Osteoblast (primary cell): ENCODE results near the gene PSMC6. TPM values are rescaled to one million over a fixed set of nuclear protein-coding genes. Genes with fewer than 3 reads are reported as not detected.

ENCODE experiments used
- DNase-seq: peaks from one replicate; pipeline ENCODE4 v3.0.0; 2011; ENCODE audit warnings: low spot score, mixed read lengths; ENCODE audit not compliant: insufficient read length; ENCODE audit errors: missing footprints
- H2AFZ ChIP-seq: 2 replicates; pipeline ENCODE4 v1.6.0; 2011; ENCODE audit warnings: mild to moderate bottlenecking, low read length
- H3K27ac ChIP-seq: 2 replicates; pipeline ENCODE4 v1.5.1; 2011; ENCODE audit warnings: mild to moderate bottlenecking, low read depth, low read length, moderate library complexity
- H3K27me3 ChIP-seq: 2 replicates; pipeline ENCODE4 v1.6.0; 2012; ENCODE audit warnings: mild to moderate bottlenecking, control low read depth, inconsistent platforms, low read length, moderate library complexity; ENCODE audit not compliant: insufficient read depth
- H3K36me3 ChIP-seq: 2 replicates; pipeline ENCODE4 v1.5.1; 2011; ENCODE audit warnings: mild to moderate bottlenecking, low read length, control low read depth, moderate library complexity; ENCODE audit not compliant: insufficient read depth
- H3K4me1 ChIP-seq: 2 replicates; pipeline ENCODE4 v1.5.1; 2011; ENCODE audit warnings: mild to moderate bottlenecking, low read length, control low read depth, moderate library complexity; ENCODE audit not compliant: insufficient read depth
- H3K4me2 ChIP-seq: 2 replicates; pipeline ENCODE4 v1.6.0; 2011; ENCODE audit warnings: mild to moderate bottlenecking, low read length; ENCODE audit not compliant: insufficient read depth
- H3K4me3 ChIP-seq: fragments of 200-600 bp; sonication (generic); 3 replicates; pipeline ENCODE4 v1.5.1; 2012; ENCODE audit warnings: mild to moderate bottlenecking, low read length, inconsistent platforms; ENCODE audit not compliant: insufficient read depth
- H3K79me2 ChIP-seq: 2 replicates; pipeline ENCODE4 v1.6.0; 2012; ENCODE audit warnings: mild to moderate bottlenecking, low read length, control low read depth, inconsistent platforms; ENCODE audit not compliant: insufficient read depth
- H3K9me3 ChIP-seq: 2 replicates; pipeline ENCODE4 v1.5.1; 2011; ENCODE audit warnings: low read depth, low read length, control low read depth
- H4K20me1 ChIP-seq: 2 replicates; pipeline ENCODE4 v1.6.0; 2012; ENCODE audit warnings: mild to moderate bottlenecking, low read length, control low read depth; ENCODE audit not compliant: insufficient read depth
- CTCF ChIP-seq: IDR thresholded peaks from 2 replicates; pipeline ENCODE4 v1.5.1; 2011; ENCODE audit warnings: mild to moderate bottlenecking, low read depth, low read length, moderate library complexity; ENCODE audit errors: extremely low read depth
- total RNA-seq: library from RNA; depleted of rRNA; stranded (reverse); fragments of >200 nt; gene quantifications from 2 replicates; pipeline ENCODE4 v1.2.3, GENCODE V29; 2012

PSMC6 gene
- total RNA-seq, 1 donor = 78.5 TPM

DNA sequence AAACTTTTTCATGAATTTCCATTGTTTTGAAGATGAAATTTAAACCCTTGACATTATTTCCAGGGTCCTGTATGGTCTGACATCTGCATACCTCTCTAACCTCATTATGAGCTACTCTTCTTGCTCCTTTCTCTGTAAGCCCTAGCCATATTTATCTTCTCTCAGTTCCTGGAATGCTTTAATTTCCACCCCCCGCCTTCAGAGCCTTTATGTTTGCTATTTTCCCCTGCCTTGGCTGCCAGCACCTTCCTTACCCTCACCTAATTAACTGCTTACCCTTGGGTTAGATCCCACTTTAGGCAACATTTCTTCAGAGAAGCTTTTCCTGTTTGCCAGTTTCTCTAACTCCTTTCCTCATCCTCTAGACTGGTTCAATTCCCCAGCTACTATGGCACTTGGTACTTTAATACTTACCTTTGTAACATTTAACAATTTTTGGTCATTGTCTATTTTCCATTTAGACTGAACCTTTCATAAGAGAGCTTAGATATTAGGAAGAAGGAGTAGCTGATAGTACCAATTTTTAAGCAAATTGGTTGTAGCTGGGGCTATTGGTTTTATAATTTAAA is 29.0 kb downstream of the PSMC6 start:
- Histone ChIP-seq H2AFZ (no peak overlapping the region), H3K4me2 (no peak overlapping the region), H3K79me2 (peaks cover 80% of the 10 kb centered on the region), H3K4me1 (peaks cover 1% of the 10 kb centered on the region), H3K27me3 (no peaks in the 10 kb centered on the region), H4K20me1 (peaks cover 5% of the 10 kb centered on the region), H3K27ac (no peak overlapping the region), H3K9me3 (no peaks in the 10 kb centered on the region), H3K36me3 (peaks cover 9% of the 10 kb centered on the region), H3K4me3 (no peak overlapping the region)
- no peak for DNase-seq
- TF ChIP-seq CTCF = no peak

GRCh38 chr14:52738409-52738808 is 31.4 kb downstream of the PSMC6 start:
- Histone ChIP-seq H3K4me2 (no peak overlapping the region), H3K27ac (no peak overlapping the region), H3K4me3 (no peak overlapping the region), H3K9me3 (no peaks in the 10 kb centered on the region), H2AFZ (no peak overlapping the region), H3K79me2 (peaks cover 69% of the 10 kb centered on the region), H3K36me3 (peaks cover 5% of the 10 kb centered on the region), H3K4me1 (peaks cover 5% of the 10 kb centered on the region), H3K27me3 (no peaks in the 10 kb centered on the region), H4K20me1 (peaks cover 5% of the 10 kb centered on the region)
- DNase-seq = peak; percentile 4
- no peak for TF ChIP-seq CTCF

DNA sequence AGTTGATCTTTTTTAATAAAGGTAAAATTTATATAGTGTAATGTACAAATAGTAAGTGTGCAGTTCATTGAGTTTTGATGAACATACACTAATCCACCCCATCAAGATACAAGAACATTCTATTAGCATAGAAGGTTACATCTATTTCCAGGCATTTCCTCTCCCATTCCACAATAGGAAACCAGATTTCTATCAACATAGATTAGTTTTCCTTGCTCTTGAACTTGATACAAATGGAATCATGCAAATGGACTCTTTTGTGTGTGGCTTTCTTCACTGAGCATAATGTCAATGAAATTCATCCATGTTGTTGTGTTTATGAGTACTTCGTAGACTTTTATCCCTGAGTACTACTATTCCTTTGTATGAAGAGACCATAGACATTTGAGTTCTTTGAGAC is 33.8 kb downstream of the PSMC6 start:
- no peak for DNase-seq
- Histone ChIP-seq H2AFZ (no peak overlapping the region), H4K20me1 (no peaks in the 10 kb centered on the region), H3K27me3 (no peaks in the 10 kb centered on the region), H3K9me3 (no peaks in the 10 kb centered on the region), H3K79me2 (peaks cover 63% of the 10 kb centered on the region), H3K36me3 (peaks cover 4% of the 10 kb centered on the region), H3K27ac (no peak overlapping the region), H3K4me2 (no peak overlapping the region), H3K4me3 (no peak overlapping the region), H3K4me1 (peaks cover 5% of the 10 kb centered on the region)
- TF ChIP-seq CTCF = no peak

DNA sequence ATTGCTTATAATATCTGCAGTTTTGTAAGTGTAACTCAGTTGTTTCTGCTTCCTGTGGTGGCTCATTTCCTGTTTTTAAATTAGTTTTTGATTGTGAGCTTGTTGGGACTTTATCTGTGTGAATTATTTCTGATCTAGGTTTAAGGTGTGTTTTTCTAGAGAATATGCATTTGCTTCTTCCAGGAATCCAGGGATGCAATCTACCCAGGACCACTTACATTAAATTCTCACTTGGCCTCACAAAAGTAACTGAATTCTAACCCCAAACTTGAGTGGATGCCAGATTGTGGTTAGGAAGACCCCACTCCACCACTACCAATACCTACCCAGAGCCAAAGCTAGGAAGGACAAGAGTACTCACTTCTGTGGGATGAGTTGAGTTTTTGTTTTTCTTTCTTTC is 34.9 kb downstream of the PSMC6 start:
- Histone ChIP-seq H3K4me3 (peak overlapping the region; percentile 7), H3K27ac (peak overlapping the region; percentile 62), H3K36me3 (peaks cover 5% of the 10 kb centered on the region), H3K4me2 (peak overlapping the region; percentile 66), H3K79me2 (peaks cover 52% of the 10 kb centered on the region), H3K4me1 (peaks cover 5% of the 10 kb centered on the region), H4K20me1 (no peaks in the 10 kb centered on the region), H3K27me3 (no peaks in the 10 kb centered on the region), H2AFZ (peak overlapping the region; percentile 66), H3K9me3 (no peaks in the 10 kb centered on the region)
- peak; percentile 0 for DNase-seq
- no peak for TF ChIP-seq CTCF
